H1 (cell line): ENCODE measurements around the gene PDE1C. TPM values are rescaled to one million over a fixed set of nuclear protein-coding genes. Genes with fewer than 3 reads are reported as not detected.

Experiments used
- CTCF ChIA-PET: fragments of 300-600 bp; sonication (Branson Sonifier 250); formaldehyde crosslinking; loops from one replicate; lab custom pipeline; 2021; ENCODE audit not compliant: partially characterized antibody; lab: Charles Lee
- POLR2A ChIA-PET: fragments of 300-600 bp; sonication (Branson Sonifier 250); formaldehyde crosslinking; loops from one replicate; lab custom pipeline; 2021; ENCODE audit warnings: inconsistent platforms; ENCODE audit not compliant: partially characterized antibody; lab: Charles Lee
- DNase-seq, 2 experiments: peaks; one replicate each; pipeline versions ENCODE4 v3.0.0 to v3.0.0-alpha.2; 2010 to 2022; ENCODE audit warnings: low spot score in 2 of 2, low read depth in 1 of 2, mixed read lengths in 1 of 2
- FAIRE-seq: peaks from 2 replicates; lab custom pipeline; 2011; peaks lifted over from hg19 to GRCh38; lab: Jason Lieb, UNC
- H2AFZ ChIP-seq: 2 replicates; pipeline ENCODE4 v1.8.1; 2012; ENCODE audit warnings: low read length, inconsistent platforms
- H2AK5ac ChIP-seq: 2 replicates; pipeline ENCODE4 v1.6.1; 2013; ENCODE audit warnings: low read depth, low read length
- H2BK120ac ChIP-seq: replicated peaks from 2 replicates; pipeline ENCODE3; 2013; ENCODE audit warnings: low read depth, low read length, inconsistent platforms
- H2BK12ac ChIP-seq: 2 replicates; pipeline ENCODE4 v1.6.1; 2013; ENCODE audit warnings: low read depth, low read length
- H2BK15ac ChIP-seq: 2 replicates; pipeline ENCODE4 v1.6.1; 2013; ENCODE audit warnings: low read length
- H2BK20ac ChIP-seq: 2 replicates; pipeline ENCODE4 v1.6.1; 2013; ENCODE audit warnings: low read length
- H2BK5ac ChIP-seq: 2 replicates; pipeline ENCODE4 v1.6.1; 2013; ENCODE audit warnings: low read depth, low read length
- H3K14ac ChIP-seq: 2 replicates; pipeline ENCODE4 v1.6.1; 2013; ENCODE audit warnings: inconsistent platforms; ENCODE audit not compliant: insufficient read length
- H3K18ac ChIP-seq: 2 replicates; pipeline ENCODE4 v1.6.1; 2013; ENCODE audit warnings: low read length; ENCODE audit errors: extremely low read depth
- H3K23ac ChIP-seq: 2 replicates; pipeline ENCODE4 v1.6.1; 2013; ENCODE audit warnings: inconsistent platforms; ENCODE audit not compliant: insufficient read length
- H3K23me2 ChIP-seq: 2 replicates; pipeline ENCODE4 v1.6.1; 2013; ENCODE audit warnings: low read depth, low read length
- H3K27ac ChIP-seq: 2 replicates; pipeline ENCODE4 v1.6.1; 2011; ENCODE audit warnings: low read depth, low read length, inconsistent platforms
- H3K27me3 ChIP-seq, 4 experiments: replicated peaks in 1 of 4; 1 replicate in 1 of 4; 2 replicates in 3 of 4; pipeline versions ENCODE4 v1.6.1 to v1.8.1; 2011 to 2013; ENCODE audit warnings: low read length in 3 of 4, mild to moderate bottlenecking in 3 of 4, inconsistent platforms in 2 of 4, mixed read lengths in 2 of 4, moderate library complexity in 1 of 4; ENCODE audit not compliant: control insufficient read depth in 3 of 4, insufficient read depth in 3 of 4; ENCODE audit errors: extremely low read depth in 1 of 4
- H3K36me3 ChIP-seq, 4 experiments: 2 replicates each; pipeline versions ENCODE4 v1.6.1 to v1.8.1; 2011 to 2013; ENCODE audit warnings: mild to moderate bottlenecking in 4 of 4, low read length in 3 of 4, moderate library complexity in 2 of 4, control low read depth in 1 of 4, inconsistent platforms in 1 of 4; ENCODE audit not compliant: insufficient read depth in 4 of 4, control insufficient read depth in 2 of 4
- H3K4ac ChIP-seq: replicated peaks from 2 replicates; pipeline ENCODE3; 2013; ENCODE audit warnings: low read length, low read depth, mixed read lengths, inconsistent platforms; ENCODE audit not compliant: insufficient read length
- H3K4me1 ChIP-seq, 4 experiments: replicated peaks in 1 of 4; 1 replicate in 1 of 4; 2 replicates in 3 of 4; pipeline versions ENCODE4 v1.6.1 to v1.8.1; 2011 to 2013; ENCODE audit warnings: low read length in 3 of 4, inconsistent platforms in 2 of 4, mixed read lengths in 1 of 4; ENCODE audit not compliant: insufficient read depth in 4 of 4, control insufficient read depth in 3 of 4
- H3K4me2 ChIP-seq, 2 experiments: 2 replicates each; pipeline versions ENCODE4 v1.6.1 to v1.8.1; 2011 to 2013; ENCODE audit warnings: low read depth in 2 of 2, low read length in 2 of 2, control low read depth in 1 of 2, inconsistent platforms in 1 of 2, mild to moderate bottlenecking in 1 of 2; ENCODE audit not compliant: insufficient read depth in 1 of 2
- H3K4me3 ChIP-seq, 4 experiments: fragments of 200-600, 300-600 bp in 1 of 4; sonication (generic), shearing (Covaris generic), sonication (Bioruptor Twin) in 1 of 4; 2 replicates each; pipeline versions ENCODE4 v1.5.1 to v1.8.1; 2011 to 2016; ENCODE audit warnings: low read length in 4 of 4, low read depth in 3 of 4, control low read depth in 2 of 4, inconsistent platforms in 2 of 4, mild to moderate bottlenecking in 2 of 4, mixed read lengths in 1 of 4, moderate library complexity in 1 of 4; ENCODE audit not compliant: insufficient read depth in 2 of 4; ENCODE audit errors: extremely low read depth in 1 of 4
- H3K56ac ChIP-seq: replicated peaks from 2 replicates; pipeline ENCODE3; 2013; ENCODE audit warnings: low read depth, mild to moderate bottlenecking, mixed read lengths, low read length, inconsistent platforms; ENCODE audit not compliant: insufficient read length
- H3K79me1 ChIP-seq: 2 replicates; pipeline ENCODE4 v1.6.1; 2013; ENCODE audit warnings: low read depth, low read length, control low read depth
- H3K79me2 ChIP-seq, 2 experiments: 2 replicates each; pipeline versions ENCODE4 v1.6.1 to v1.8.1; 2012 to 2013; ENCODE audit warnings: low read length in 2 of 2, mild to moderate bottlenecking in 2 of 2, inconsistent platforms in 1 of 2; ENCODE audit not compliant: insufficient read depth in 2 of 2, control insufficient read depth in 1 of 2
- H3K9ac ChIP-seq, 4 experiments: replicated peaks in 1 of 4; 1 replicate in 1 of 4; 2 replicates in 3 of 4; pipeline versions ENCODE4 v1.6.1 to v1.8.1; 2011 to 2013; ENCODE audit warnings: low read depth in 3 of 4, low read length in 3 of 4, control low read depth in 2 of 4, mild to moderate bottlenecking in 2 of 4, moderate library complexity in 2 of 4, inconsistent platforms in 1 of 4; ENCODE audit errors: extremely low read depth in 1 of 4
- H3K9me3 ChIP-seq, 2 experiments: 2 replicates each; pipeline versions ENCODE4 v1.6.1 to v1.8.1; 2012 to 2013; ENCODE audit warnings: mild to moderate bottlenecking in 2 of 2, moderate library complexity in 2 of 2, control low read depth in 1 of 2, inconsistent platforms in 1 of 2, low read depth in 1 of 2, low read length in 1 of 2, mixed read lengths in 1 of 2; ENCODE audit not compliant: insufficient read depth in 2 of 2
- H4K20me1 ChIP-seq, 2 experiments: replicated peaks in 1 of 2; 2 replicates each; pipeline versions ENCODE3 to v1.8.1; 2011 to 2013; ENCODE audit warnings: inconsistent platforms in 2 of 2, low read length in 2 of 2, mild to moderate bottlenecking in 1 of 2; ENCODE audit not compliant: insufficient read depth in 2 of 2, control insufficient read depth in 1 of 2
- H4K5ac ChIP-seq: 2 replicates; pipeline ENCODE4 v1.6.1; 2013; ENCODE audit warnings: low read length, low read depth, mixed read lengths, inconsistent platforms; ENCODE audit not compliant: insufficient read length
- H4K8ac ChIP-seq: 2 replicates; pipeline ENCODE4 v1.8.0; 2013; ENCODE audit warnings: mild to moderate bottlenecking, moderate library complexity, low read length, inconsistent platforms; ENCODE audit not compliant: insufficient read depth; ENCODE audit errors: extremely low read depth
- H4K91ac ChIP-seq: replicated peaks from 2 replicates; pipeline ENCODE3; 2013; ENCODE audit warnings: low read length, mixed read lengths, inconsistent platforms; ENCODE audit not compliant: insufficient read length
- HDAC2 ChIP-seq, 2 experiments: fragments of 300-600 bp in 1 of 2; sonication (generic) in 1 of 2; IDR thresholded peaks; 2 replicates each; pipeline ENCODE4 v1.6.1; 2011 to 2012; ENCODE audit warnings: low read depth in 2 of 2, low read length in 2 of 2, mild to moderate bottlenecking in 2 of 2, moderate library complexity in 2 of 2, borderline replicate concordance in 1 of 2, inconsistent platforms in 1 of 2
- JUN ChIP-seq: IDR thresholded peaks from 2 replicates; pipeline ENCODE4 v1.6.1; 2011; ENCODE audit warnings: low read depth, mild to moderate bottlenecking, improper control_type of control experiment, low read length
- SP4 ChIP-seq: IDR thresholded peaks from 2 replicates; pipeline ENCODE4 v1.6.1; 2012; ENCODE audit warnings: low read length, inconsistent platforms
- WGBS, 2 experiments: shearing (Covaris generic) in 1 of 2; methylation state at CpG; one replicate each; pipeline versions ENCODE4 v1.1.6 to v1.1.7; 2013 to 2015; ENCODE audit warnings: low lambda C conversion rate in 2 of 2, mixed read lengths in 2 of 2, inconsistent platforms in 1 of 2, low coverage in 1 of 2, missing lambda C conversion rate in 1 of 2; ENCODE audit not compliant: insufficient replicate concordance in 2 of 2, insufficient coverage in 1 of 2, insufficient read length in 1 of 2; ENCODE audit errors: extremely low coverage in 1 of 2, missing lambda C conversion rate in 1 of 2; 5-methylcytosine and 5-hydroxymethylcytosine counted together
- polyA plus RNA-seq, 7 experiments: library from polyadenylated mRNA; depleted of rRNA in 3 of 7; stranded (reverse) in 5 of 7; unstranded in 2 of 7; fragments of >200 nt in 5 of 7; fragments of 200-250 nt in 2 of 7; gene quantifications; 1 replicate in 5 of 7; 2 replicates in 1 of 7; 4 replicates in 1 of 7; pipeline versions ENCODE4 v1.2.1 to v1.2.3, GENCODE V29; 2011 to 2013; ENCODE audit warnings: missing spikeins in 2 of 7, mixed read lengths in 2 of 7
- total RNA-seq: library from RNA; stranded (reverse); fragmentation: NEBNext Ultra II Directional; extraction: Animal tissue kit (Norgen Biotek cat#: 25700); gene quantifications from 2 replicates; pipeline ENCODE4 v1.2.1, GENCODE V29; 2021

PDE1C gene
- total and polyA plus RNA-seq, 2 of the 8 experiments (the other 6 are each of a cell fraction or from before 2014, with no cell fraction given): 0.11 to 1.1 TPM

DNA sequence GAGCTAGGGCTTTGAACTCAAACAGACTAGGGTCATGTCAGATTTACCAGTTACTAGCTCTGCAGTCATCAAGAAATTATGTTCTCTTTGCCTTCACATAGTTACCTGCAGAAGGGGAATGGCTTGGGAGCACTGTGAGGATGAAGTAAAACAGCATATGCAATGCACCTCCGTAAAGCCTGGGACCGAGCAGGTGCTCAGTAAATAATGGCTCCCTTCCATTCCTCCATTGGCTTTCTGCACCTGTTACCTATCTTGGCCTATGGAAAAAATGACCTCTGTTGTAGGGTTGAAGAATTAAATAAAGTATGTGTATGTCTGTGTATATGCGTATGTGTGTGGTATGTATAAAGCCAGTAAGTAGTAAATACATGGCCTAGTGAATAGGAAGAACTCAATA, 78.8 kb downstream of the PDE1C start:
- ChIA-PET CTCF (no interaction called here), POLR2A (no interaction called here)
- no peak for TF ChIP-seq HDAC2 (IDR thresholded peaks at IDR 0.05; ENCODE audit: borderline replicate concordance in 1 of 2, low read depth in 2 of 2, low read length in 2 of 2)
- no peak for TF ChIP-seq SP4
- no peak for TF ChIP-seq JUN
- H3K56ac ChIP-seq: no peak overlapping the region
- H3K9me3 ChIP-seq: no peaks in the 10 kb centered on the region
- H2BK15ac ChIP-seq: no peak overlapping the region
- WGBS, 2 experiments: 88 to 100% methylated on average over 1 to 3 of the region's 3 CpGs
- no peak overlapping the region for H4K5ac ChIP-seq
- no peaks in the 10 kb centered on the region for H3K4me1 ChIP-seq
- no peak overlapping the region for H3K9ac ChIP-seq
- no peak for DNase-seq
- H2BK12ac ChIP-seq: no peak overlapping the region
- no peak overlapping the region for H2AFZ ChIP-seq
- no peak overlapping the region for H3K4me3 ChIP-seq
- no peak overlapping the region for H3K23ac ChIP-seq
- no peak for FAIRE-seq
- H3K27ac ChIP-seq: no peak overlapping the region
- no peaks in the 10 kb centered on the region for H3K79me2 ChIP-seq
- H3K27me3 ChIP-seq: no peaks in the 10 kb centered on the region
- H3K18ac ChIP-seq: no peak overlapping the region
- H4K8ac ChIP-seq: no peak overlapping the region
- H3K4me2 ChIP-seq: no peak overlapping the region
- H2AK5ac ChIP-seq: no peak overlapping the region
- no peak overlapping the region for H2BK20ac ChIP-seq
- H3K36me3 ChIP-seq: no peaks in the 10 kb centered on the region
- H4K91ac ChIP-seq: no peak overlapping the region
- H3K79me1 ChIP-seq: no peaks in the 10 kb centered on the region
- no peak overlapping the region for H3K4ac ChIP-seq
- no peaks in the 10 kb centered on the region for H4K20me1 ChIP-seq
- no peak overlapping the region for H3K14ac ChIP-seq
- no peaks in the 10 kb centered on the region for H3K23me2 ChIP-seq
- H2BK5ac ChIP-seq: no peak overlapping the region
- H2BK120ac ChIP-seq: no peak overlapping the region
